ENCODE data around the gene PRKG1.

PRKG1 gene

GRCh38 chr10:51527522-51528219 lies 453.4 kb downstream of the PRKG1 start:
- no peak overlapping the region for H3K27ac ChIP-seq
- TF ChIP-seq ZFX (IDR thresholded peaks at IDR 0.05; ENCODE audit: borderline replicate concordance) (no peak), CTCF (IDR thresholded peaks at IDR 0.05) (no peak)

- TF ChIP-seq CTCF (IDR thresholded peaks at IDR 0.05) (no peak), ZFX (IDR thresholded peaks at IDR 0.05; ENCODE audit: borderline replicate concordance) (no peak)
- H3K27ac ChIP-seq: no peak overlapping the region
Observed at GRCh38 chr10:51528527-51528926, 454.2 kb downstream of the PRKG1 start.

- no peak overlapping the region for H3K27ac ChIP-seq
- TF ChIP-seq ZFX (IDR thresholded peaks at IDR 0.05; ENCODE audit: borderline replicate concordance) (no peak), CTCF (IDR thresholded peaks at IDR 0.05) (no peak)
Observed at GRCh38 chr10:51530541-51530940, 456.3 kb downstream of the PRKG1 start.

- TF ChIP-seq CTCF (IDR thresholded peaks at IDR 0.05) (no peak), ZFX (IDR thresholded peaks at IDR 0.05; ENCODE audit: borderline replicate concordance) (no peak)
- H3K27ac ChIP-seq: no peak overlapping the region
Observed at GRCh38 chr10:51532044-51532443, 457.8 kb downstream of the PRKG1 start.

GRCh38 chr10:51542853-51543252 lies 468.6 kb downstream of the PRKG1 start:
- H3K27ac ChIP-seq: no peak overlapping the region
- no peak for TF ChIP-seq ZFX (IDR thresholded peaks at IDR 0.05; ENCODE audit: borderline replicate concordance)
- no peak for TF ChIP-seq CTCF (IDR thresholded peaks at IDR 0.05)

GRCh38 chr10:51544933-51545332 lies 470.6 kb downstream of the PRKG1 start:
- TF ChIP-seq CTCF (IDR thresholded peaks at IDR 0.05): no peak
- no peak for TF ChIP-seq ZFX (IDR thresholded peaks at IDR 0.05; ENCODE audit: borderline replicate concordance)
- H3K27ac ChIP-seq: no peak overlapping the region

GRCh38 chr10:51547941-51548340 lies 473.7 kb downstream of the PRKG1 start:
- TF ChIP-seq CTCF (IDR thresholded peaks at IDR 0.05) (no peak), ZFX (IDR thresholded peaks at IDR 0.05; ENCODE audit: borderline replicate concordance) (no peak)
- H3K27ac ChIP-seq: no peak overlapping the region
